ENCODE results near the gene BAHCC1. TPM values are rescaled to one million over a fixed set of nuclear protein-coding genes. Genes with fewer than 3 reads are reported as not detected.

Gene BAHCC1
- total RNA-seq, 1 experiment from 2014 or later, result 3.1 TPM

- Histone ChIP-seq H3K9me3 (ENCODE audit: control insufficient read depth, low read depth, low read length) (no peaks in the 10 kb centered on the region), H3K23ac (ENCODE audit: insufficient read length, low read depth, low read length) (no peak overlapping the region), H3K4ac (ENCODE audit: low read depth, low read length) (no peak overlapping the region), H2AK5ac (ENCODE audit: insufficient read length, low read length) (no peak overlapping the region), H2AFZ (ENCODE audit: low read length) (no peak overlapping the region), H2BK12ac (ENCODE audit: insufficient read length, low read depth, low read length) (no peak overlapping the region), H2BK5ac (ENCODE audit: insufficient read length, low read length) (no peak overlapping the region), H3K23me2 (ENCODE audit: insufficient read length, low read depth, low read length, poor library complexity, severe bottlenecking) (no peaks in the 10 kb centered on the region), H3K18ac (ENCODE audit: insufficient read length, low read depth, low read length) (no peak overlapping the region), H2BK120ac (ENCODE audit: low read depth, low read length, poor library complexity, severe bottlenecking) (no peak overlapping the region), H4K5ac (ENCODE audit: insufficient read length, low read depth, low read length) (no peak overlapping the region), H4K91ac (ENCODE audit: insufficient read length, low read depth, low read length) (no peak overlapping the region), H3K9ac (ENCODE audit: extremely low read depth, insufficient read length, low read length) (no peak overlapping the region), H3K27ac (ENCODE audit: insufficient read length, low read depth, low read length) (no peak overlapping the region), H3K27me3 (ENCODE audit: insufficient read depth, low read length) (no peaks in the 10 kb centered on the region), H4K20me1 (ENCODE audit: control insufficient read depth, insufficient read depth, insufficient read length) (peaks cover 4% of the 10 kb centered on the region), H3K79me1 (ENCODE audit: insufficient read depth, low read depth, low read length, poor library complexity, severe bottlenecking) (no peaks in the 10 kb centered on the region), H3K4me1 (ENCODE audit: insufficient read depth, low read length) (no peaks in the 10 kb centered on the region), H4K8ac (replicated peaks; ENCODE audit: insufficient read length, low read depth, low read length) (no peak overlapping the region), H3K4me2 (ENCODE audit: insufficient read depth, insufficient read length, low read length) (no peak overlapping the region), H2BK20ac (ENCODE audit: low read depth, low read length, poor library complexity, severe bottlenecking) (no peak overlapping the region), H3T11ph (ENCODE audit: low read length) (no peak overlapping the region), H3K56ac (ENCODE audit: insufficient read length, low read depth, low read length) (no peak overlapping the region), H2BK15ac (ENCODE audit: low read depth, low read length) (no peak overlapping the region), H3K14ac (ENCODE audit: insufficient read depth, low read length) (no peak overlapping the region; the same call in 1 of the 2 replicates), H3K79me2 (ENCODE audit: insufficient read depth, low read length) (no peaks in the 10 kb centered on the region)
- H3K4me1 Mint-ChIP-seq, result peaks cover 0 to 8% of the 10 kb centered on the region in 2 experiments; a peak in 2 of 4 replicates
- H3K27ac Mint-ChIP-seq, result no peak overlapping the region
- TF ChIP-seq CTCF (conservative IDR thresholded peaks at IDR 0.05), result no peak
- no peaks in the 10 kb centered on the region; the same call in 1 of the 2 replicates for H3K27me3 Mint-ChIP-seq (ENCODE audit: low read depth)
- WGBS (ENCODE audit: extremely low coverage, insufficient read length, low lambda C conversion rate), result no CpG with 5 or more reads among the region's 10 CpGs
- DNase-seq, result no peak
- H3K4me3 Mint-ChIP-seq, result no peak overlapping the region
- H3K36me3 Mint-ChIP-seq (ENCODE audit: insufficient read depth in 1 of 3, low read depth in 3 of 3), result no peaks in the 10 kb centered on the region
- H3K9me3 Mint-ChIP-seq, result no peaks in the 10 kb centered on the region
Observed at GRCh38 chr17:81432941-81433340, 37.7 kb downstream of the BAHCC1 start.
